Endothelial cell of umbilical vein (primary cell): ENCODE results near the gene PTGIR. TPM values are rescaled to one million over a fixed set of nuclear protein-coding genes. Genes with fewer than 3 reads are reported as not detected.

Source experiments
- BruUV-seq: library from RNA; stranded (reverse); fragments of 400-500 nt; replicated peaks from 2 replicates; lab custom pipeline; 2021; lab: Mats Ljungman, UMichigan
- CTCF ChIA-PET: fragments of 300-600, 350-600 bp; sonication (Branson Sonifier 250); formaldehyde crosslinking; loops from one replicate; lab custom pipeline; 2021; ENCODE audit warnings: antibody characterized with exemption, inconsistent platforms; lab: Charles Lee
- POLR2A ChIA-PET: fragments of 300-600, 350-600 bp; sonication (Branson Sonifier 250); formaldehyde crosslinking; loops from one replicate; lab custom pipeline; 2021; ENCODE audit warnings: antibody characterized with exemption, inconsistent platforms; lab: Charles Lee
- DNase-seq: peaks from one replicate; pipeline ENCODE4 v3.0.0-alpha.2; 2011; ENCODE audit warnings: low read depth, low spot score
- FAIRE-seq: peaks from 2 replicates; lab custom pipeline; 2011; peaks lifted over from hg19 to GRCh38; lab: Jason Lieb, UNC
- H2AFZ ChIP-seq: 2 replicates; pipeline ENCODE4 v1.6.0; 2012; ENCODE audit warnings: low read depth, low read length, control low read depth, inconsistent platforms
- H3K27ac ChIP-seq: 2 replicates; pipeline ENCODE4 v1.5.1; 2011; ENCODE audit warnings: low read depth, mild to moderate bottlenecking, control low read depth, low read length, moderate library complexity; ENCODE audit not compliant: insufficient read depth
- H3K27me3 ChIP-seq, 2 experiments: 2 replicates each; pipeline versions ENCODE4 v1.6.0 to v1.6.1; 2011; ENCODE audit warnings: low read length in 2 of 2, mixed read lengths in 1 of 2; ENCODE audit not compliant: control insufficient read depth in 2 of 2, insufficient read depth in 2 of 2
- H3K36me3 ChIP-seq, 2 experiments: 2 replicates in 1 of 2; 3 replicates in 1 of 2; pipeline ENCODE4 v1.5.1; 2011; ENCODE audit warnings: low read length in 2 of 2, mild to moderate bottlenecking in 1 of 2, moderate library complexity in 1 of 2; ENCODE audit not compliant: control insufficient read depth in 2 of 2, insufficient read depth in 2 of 2; ENCODE audit errors: extremely low read depth in 1 of 2
- H3K4me1 ChIP-seq: 3 replicates; pipeline ENCODE4 v1.5.1; 2011; ENCODE audit warnings: mild to moderate bottlenecking, low read length; ENCODE audit not compliant: control insufficient read depth, insufficient read depth; ENCODE audit errors: extremely low read depth
- H3K4me2 ChIP-seq: 2 replicates; pipeline ENCODE4 v1.6.1; 2011; ENCODE audit warnings: low read length, control low read depth, mixed read lengths; ENCODE audit not compliant: insufficient read depth
- H3K4me3 ChIP-seq, 3 experiments: fragments of 200-600 bp in 1 of 3; sonication (generic), shearing (Covaris generic) in 1 of 3; replicated peaks in 1 of 3; 2 replicates each; pipeline ENCODE4 v1.5.1; 2011 to 2016; ENCODE audit warnings: control low read depth in 3 of 3, low read length in 3 of 3, mild to moderate bottlenecking in 2 of 3, inconsistent platforms in 1 of 3, low read depth in 1 of 3, moderate library complexity in 1 of 3; ENCODE audit not compliant: insufficient read depth in 1 of 3
- H3K79me2 ChIP-seq: 2 replicates; pipeline ENCODE4 v1.6.0; 2012; ENCODE audit warnings: low read length, inconsistent platforms; ENCODE audit not compliant: control insufficient read depth, insufficient read depth
- H3K9ac ChIP-seq: replicated peaks from 2 replicates; pipeline ENCODE3; 2011; ENCODE audit warnings: low read length, control low read depth; ENCODE audit not compliant: insufficient read depth; ENCODE audit errors: extremely low read depth
- H3K9me1 ChIP-seq: replicated peaks from 3 replicates; pipeline ENCODE4 v1.6.0; 2011; ENCODE audit warnings: mild to moderate bottlenecking, low read length; ENCODE audit not compliant: control insufficient read depth, insufficient read depth; ENCODE audit errors: extremely low read depth
- H3K9me3 ChIP-seq: replicated peaks from 2 replicates; pipeline ENCODE4 v1.5.1; 2012; ENCODE audit warnings: low read length, inconsistent platforms; ENCODE audit not compliant: control insufficient read depth, insufficient read depth
- H4K20me1 ChIP-seq: replicated peaks from 2 replicates; pipeline ENCODE3; 2011; ENCODE audit warnings: mild to moderate bottlenecking, low read length; ENCODE audit not compliant: control insufficient read depth, insufficient read depth; ENCODE audit errors: extremely low read depth
- EZH2 ChIP-seq: IDR thresholded peaks from 2 replicates; pipeline ENCODE4 v1.6.1; 2012; ENCODE audit warnings: borderline replicate concordance, low read depth, mild to moderate bottlenecking, moderate library complexity, low read length, inconsistent platforms; ENCODE audit not compliant: severe bottlenecking
- FOS ChIP-seq: IDR thresholded peaks from 2 replicates; pipeline ENCODE4 v1.6.1; 2011; ENCODE audit warnings: mild to moderate bottlenecking, low read length, moderate library complexity, borderline replicate concordance; ENCODE audit not compliant: insufficient read depth
- GATA2 ChIP-seq: IDR thresholded peaks from 2 replicates; pipeline ENCODE4 v1.7.0; 2011; ENCODE audit warnings: low read depth, mild to moderate bottlenecking, moderate library complexity, mixed read lengths, low read length; ENCODE audit not compliant: insufficient read length, insufficient read depth
- JUN ChIP-seq: IDR thresholded peaks from 2 replicates; pipeline ENCODE4 v1.6.1; 2011; ENCODE audit warnings: borderline replicate concordance, low read depth; ENCODE audit not compliant: insufficient read length, insufficient read depth
- MYC ChIP-seq: IDR thresholded peaks from one replicate; pipeline ENCODE4 v1.6.1; 2011; ENCODE audit warnings: mild to moderate bottlenecking, low read depth, low read length
- POLR2A ChIP-seq: IDR thresholded peaks from 2 replicates; pipeline ENCODE4 v1.6.1; 2012; ENCODE audit warnings: low read depth, mild to moderate bottlenecking, control low read depth, low read length
- POLR2AphosphoS5 ChIP-seq: IDR thresholded peaks from 2 replicates; pipeline ENCODE4 v1.6.1; 2012; ENCODE audit warnings: low read depth, mild to moderate bottlenecking, control low read depth, low read length, moderate library complexity; ENCODE audit not compliant: insufficient read depth
- dilution Hi-C: fragments of 300-500 bp; cut with MboI; formaldehyde crosslinking; loops from one replicate; pipeline ENCODE4 v1.15.0; 2019; ENCODE audit warnings: low sequenced_read_pairs; ENCODE audit not compliant: extremely low pct_ligation_motif_present
- intact Hi-C: fragments of 100-400 bp; cut with micrococcal nuclease; formaldehyde crosslinking; loops from one replicate; pipeline ENCODE4 v1.10.0; 2022
- polyA plus RNA-seq, 4 experiments: library from polyadenylated mRNA; depleted of rRNA in 3 of 4; stranded (reverse) in 3 of 4; unstranded in 1 of 4; fragments of >200 nt; gene quantifications; 2 replicates each; pipeline versions ENCODE4 v1.2.1 to v1.2.3, GENCODE V29; 2011 to 2012; ENCODE audit warnings: missing spikeins in 1 of 4
- total RNA-seq: library from RNA; stranded (reverse); gene quantifications from 2 replicates; pipeline ENCODE4 v1.2.3, GENCODE V29; 2021
- TF ChIP-seq, protein P1 (sequence below), 2 donors: IDR thresholded peaks; 1 replicate in 1 of 2; 2 replicates in 1 of 2; pipeline ENCODE4 v1.5.1; 2011; ENCODE audit warnings: low read length in 2 of 2, mild to moderate bottlenecking in 2 of 2, moderate library complexity in 2 of 2, control low read depth in 1 of 2, inconsistent platforms in 1 of 2, low read depth in 1 of 2; ENCODE audit not compliant: insufficient read depth in 1 of 2; ENCODE audit errors: extremely low read depth in 1 of 2
- TF ChIP-seq, protein P2 (sequence below): IDR thresholded peaks from 2 replicates; pipeline ENCODE4 v1.6.1; 2011; ENCODE audit not compliant: insufficient read depth, insufficient read length

PTGIR gene
- total and polyA plus RNA-seq, 2 donors (not counting 3 experiments of a cell fraction or from before 2014, with no cell fraction given): 0.55 to 2.7 TPM

DNA sequence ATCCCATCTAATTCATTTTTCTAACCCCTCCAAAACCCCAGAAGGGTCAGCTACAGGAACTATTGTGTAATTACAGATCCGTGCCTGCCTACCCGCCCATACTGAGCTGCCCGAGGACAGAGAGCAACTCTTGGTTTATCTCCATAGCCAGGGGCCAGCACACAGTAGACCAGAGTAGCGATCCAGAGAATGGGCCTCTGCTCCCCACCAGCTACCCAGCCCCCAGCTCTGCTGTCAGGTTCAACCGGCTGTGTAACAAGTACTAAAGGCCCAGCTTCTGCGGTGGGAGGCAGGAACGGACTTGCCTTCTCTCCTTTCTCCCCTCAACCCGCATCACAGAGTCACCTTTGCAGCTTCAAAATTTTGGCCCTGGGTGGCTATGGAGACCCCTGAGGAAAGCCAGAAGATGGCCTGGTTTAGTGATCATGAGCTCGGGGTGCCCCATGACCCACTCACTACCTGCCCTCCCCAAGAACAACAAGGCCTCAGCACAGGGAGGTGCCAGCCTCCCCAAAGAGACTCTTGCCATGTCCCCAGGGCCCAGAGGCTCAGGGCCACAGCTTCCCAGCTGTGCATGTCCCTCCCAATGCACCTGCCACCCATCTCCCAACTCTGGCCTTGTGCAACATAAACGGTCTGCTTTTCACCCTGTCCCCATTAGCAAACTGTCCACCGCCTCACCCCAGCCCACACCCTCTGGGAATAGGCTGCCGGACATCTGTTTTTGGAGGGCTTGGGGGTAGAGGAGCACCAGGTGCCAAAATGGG, 18.0 kb downstream of the PTGIR start:
- DNase-seq: no peak
- FAIRE-seq: no peak
- no peaks in the 10 kb centered on the region for H4K20me1 ChIP-seq
- H3K36me3 ChIP-seq: peaks cover 13 to 51% of the 10 kb centered on the region in 2 experiments
- BruUV-seq: no TSS peak
- no peak overlapping the region for H3K27ac ChIP-seq
- H3K27me3 ChIP-seq: no peaks in the 10 kb centered on the region
- no peaks in the 10 kb centered on the region for H3K9me3 ChIP-seq
- no peak overlapping the region for H3K4me3 ChIP-seq
- H3K9ac ChIP-seq: no peak overlapping the region
- POLR2A ChIA-PET: no interaction called here
- dilution Hi-C loops (no loop called here), intact Hi-C loops (no loop called here)
- TF ChIP-seq FOS: no peak
- H3K4me2 ChIP-seq: no peak overlapping the region
- H3K9me1 ChIP-seq: no peaks in the 10 kb centered on the region
- H2AFZ ChIP-seq: no peak overlapping the region
- peaks cover 13% of the 10 kb centered on the region for H3K4me1 ChIP-seq
- H3K79me2 ChIP-seq: peaks cover 46% of the 10 kb centered on the region
- CTCF ChIA-PET: interaction anchor here (1.5 to 4.0 kb wide), 2 partner anchors 10 to 55 kb away, joined by 4 to 22 read pairs; partner anchors contain the start of gene DACT3

GRCh38 chr19:46606019-46606418, 18.9 kb downstream of the PTGIR start:
- Histone ChIP-seq H3K4me2 (no peak overlapping the region), H3K9ac (no peak overlapping the region), H3K4me1 (peaks cover 13% of the 10 kb centered on the region), H3K27ac (no peak overlapping the region), H3K36me3 (peaks cover 13 to 51% of the 10 kb centered on the region in 2 experiments), H3K9me3 (no peaks in the 10 kb centered on the region), H3K4me3 (no peak overlapping the region), H2AFZ (no peak overlapping the region), H4K20me1 (no peaks in the 10 kb centered on the region), H3K9me1 (no peaks in the 10 kb centered on the region), H3K27me3 (no peaks in the 10 kb centered on the region), H3K79me2 (peaks cover 53% of the 10 kb centered on the region)
- intact Hi-C loops: no loop called here
- BruUV-seq: no TSS peak
- ChIA-PET POLR2A (no interaction called here), CTCF (interaction anchor here (1.4 to 4.0 kb wide), 3 partner anchors 8 to 56 kb away, joined by 4 to 22 read pairs (median 5); partner anchors contain the start of gene DACT3)
- TF ChIP-seq POLR2A (no peak), POLR2AphosphoS5 (no peak), EZH2 (no peak), JUN (no peak), FOS (no peak), GATA2 (no peak), MYC (no peak)
- TF ChIP-seq, protein P1, sequence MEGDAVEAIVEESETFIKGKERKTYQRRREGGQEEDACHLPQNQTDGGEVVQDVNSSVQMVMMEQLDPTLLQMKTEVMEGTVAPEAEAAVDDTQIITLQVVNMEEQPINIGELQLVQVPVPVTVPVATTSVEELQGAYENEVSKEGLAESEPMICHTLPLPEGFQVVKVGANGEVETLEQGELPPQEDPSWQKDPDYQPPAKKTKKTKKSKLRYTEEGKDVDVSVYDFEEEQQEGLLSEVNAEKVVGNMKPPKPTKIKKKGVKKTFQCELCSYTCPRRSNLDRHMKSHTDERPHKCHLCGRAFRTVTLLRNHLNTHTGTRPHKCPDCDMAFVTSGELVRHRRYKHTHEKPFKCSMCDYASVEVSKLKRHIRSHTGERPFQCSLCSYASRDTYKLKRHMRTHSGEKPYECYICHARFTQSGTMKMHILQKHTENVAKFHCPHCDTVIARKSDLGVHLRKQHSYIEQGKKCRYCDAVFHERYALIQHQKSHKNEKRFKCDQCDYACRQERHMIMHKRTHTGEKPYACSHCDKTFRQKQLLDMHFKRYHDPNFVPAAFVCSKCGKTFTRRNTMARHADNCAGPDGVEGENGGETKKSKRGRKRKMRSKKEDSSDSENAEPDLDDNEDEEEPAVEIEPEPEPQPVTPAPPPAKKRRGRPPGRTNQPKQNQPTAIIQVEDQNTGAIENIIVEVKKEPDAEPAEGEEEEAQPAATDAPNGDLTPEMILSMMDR (IDR thresholded peaks at IDR 0.05; ENCODE audit: extremely low read depth in 1 of 2, insufficient read depth in 1 of 2, low read depth in 1 of 2, low read length in 2 of 2): no peak
- TF ChIP-seq, protein P2, sequence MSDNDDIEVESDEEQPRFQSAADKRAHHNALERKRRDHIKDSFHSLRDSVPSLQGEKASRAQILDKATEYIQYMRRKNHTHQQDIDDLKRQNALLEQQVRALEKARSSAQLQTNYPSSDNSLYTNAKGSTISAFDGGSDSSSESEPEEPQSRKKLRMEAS: no peak
- dilution Hi-C loops: no loop called here
- FAIRE-seq: no peak
- no peak for DNase-seq
